ENCODE data around the gene HOXA4. TPM values are rescaled to one million over a fixed set of nuclear protein-coding genes. Genes with fewer than 3 reads are reported as not detected.

HOXA4 gene
- total RNA-seq, 3 donors from 2014 or later: 0.80 to 2.8 (median 2.0) TPM

DNA sequence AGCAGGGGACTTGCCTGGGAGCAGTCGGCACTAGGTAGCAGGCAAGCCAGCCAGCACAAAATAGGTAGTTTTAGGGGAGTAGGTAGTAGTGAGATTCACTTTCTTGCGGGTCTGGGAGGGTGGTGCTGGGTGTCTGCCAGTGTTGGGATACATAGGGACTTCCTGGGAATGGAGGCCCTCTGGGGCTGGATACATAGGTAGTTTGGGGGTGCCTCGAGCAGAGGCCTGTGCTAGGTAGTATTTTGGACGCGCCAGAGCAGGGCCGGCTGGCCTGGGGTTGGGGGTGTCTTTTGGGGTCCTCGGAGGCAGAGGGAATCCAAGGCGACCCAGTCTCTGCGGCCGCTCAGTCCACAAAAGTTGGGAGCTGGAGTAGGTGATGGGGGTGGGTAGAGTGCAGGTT is 23.8 kb upstream of the HOXA4 start:
- peaks cover 5 to 9% of the 10 kb centered on the region in 2 donors for H3K4me1 ChIP-seq
- DNase-seq (ENCODE audit: low spot score in 2 of 2): peak in 1 of 2 donors; percentile 37
- peak overlapping the region; percentile 40 to 96 for H3K27ac ChIP-seq
- TF ChIP-seq POLR2AphosphoS5 (IDR thresholded peaks at IDR 0.05) (no peak), POLR2A (IDR thresholded peaks at IDR 0.05) (no peak)
- TF ChIP-seq, protein P1, sequence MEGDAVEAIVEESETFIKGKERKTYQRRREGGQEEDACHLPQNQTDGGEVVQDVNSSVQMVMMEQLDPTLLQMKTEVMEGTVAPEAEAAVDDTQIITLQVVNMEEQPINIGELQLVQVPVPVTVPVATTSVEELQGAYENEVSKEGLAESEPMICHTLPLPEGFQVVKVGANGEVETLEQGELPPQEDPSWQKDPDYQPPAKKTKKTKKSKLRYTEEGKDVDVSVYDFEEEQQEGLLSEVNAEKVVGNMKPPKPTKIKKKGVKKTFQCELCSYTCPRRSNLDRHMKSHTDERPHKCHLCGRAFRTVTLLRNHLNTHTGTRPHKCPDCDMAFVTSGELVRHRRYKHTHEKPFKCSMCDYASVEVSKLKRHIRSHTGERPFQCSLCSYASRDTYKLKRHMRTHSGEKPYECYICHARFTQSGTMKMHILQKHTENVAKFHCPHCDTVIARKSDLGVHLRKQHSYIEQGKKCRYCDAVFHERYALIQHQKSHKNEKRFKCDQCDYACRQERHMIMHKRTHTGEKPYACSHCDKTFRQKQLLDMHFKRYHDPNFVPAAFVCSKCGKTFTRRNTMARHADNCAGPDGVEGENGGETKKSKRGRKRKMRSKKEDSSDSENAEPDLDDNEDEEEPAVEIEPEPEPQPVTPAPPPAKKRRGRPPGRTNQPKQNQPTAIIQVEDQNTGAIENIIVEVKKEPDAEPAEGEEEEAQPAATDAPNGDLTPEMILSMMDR (IDR thresholded peaks at IDR 0.05): no peak
- H3K4me3 ChIP-seq: peak overlapping the region in 2 of 3 donors; percentile 65 to 93
- H3K27me3 ChIP-seq: peaks cover 7 to 39% of the 10 kb centered on the region in 2 donors
- no peaks in the 10 kb centered on the region for H3K9me3 ChIP-seq
- intact Hi-C loops (cut with DNase I; ENCODE audit: low total_unique reads): loop anchor here (10.0 kb wide), 1 partner anchor 950 kb away; the partner anchor contains the start of genes CBX3 and HNRNPA2B1
- H3K36me3 ChIP-seq: no peaks in the 10 kb centered on the region

DNA sequence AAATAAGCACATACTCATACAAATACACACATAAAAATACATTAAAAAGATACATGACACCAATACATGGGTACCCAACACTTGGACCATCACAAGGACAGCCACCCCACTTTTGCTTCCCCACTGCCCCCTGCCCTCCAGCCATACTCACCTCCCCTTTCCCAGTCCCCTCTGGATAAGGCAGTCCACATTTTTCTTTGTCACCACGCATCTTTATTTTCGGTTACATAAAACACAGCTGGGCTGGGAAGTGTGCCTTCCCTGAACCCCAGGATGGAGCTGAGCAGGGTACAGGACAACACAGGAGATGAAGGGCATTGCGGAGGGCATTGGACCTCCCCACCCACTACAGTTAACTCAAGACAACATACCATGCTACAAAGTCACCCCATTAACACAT is 23.0 kb upstream of the HOXA4 start:
- Histone ChIP-seq H3K27ac (peak overlapping the region; percentile 95 to 96), H3K4me3 (no peak overlapping the region), H3K36me3 (no peaks in the 10 kb centered on the region), H3K9me3 (no peaks in the 10 kb centered on the region), H3K4me1 (peaks cover 5 to 9% of the 10 kb centered on the region in 2 donors), H3K27me3 (peaks cover 7 to 39% of the 10 kb centered on the region in 2 donors)
- intact Hi-C loops (cut with DNase I; ENCODE audit: low total_unique reads): loop anchor here (10.0 kb wide), 1 partner anchor 949 kb away; the partner anchor contains the start of genes CBX3 and HNRNPA2B1
- peak in 1 of 2 donors; percentile 16 for DNase-seq (ENCODE audit: low spot score in 2 of 2)
- no peak for TF ChIP-seq POLR2AphosphoS5 (IDR thresholded peaks at IDR 0.05)

DNA sequence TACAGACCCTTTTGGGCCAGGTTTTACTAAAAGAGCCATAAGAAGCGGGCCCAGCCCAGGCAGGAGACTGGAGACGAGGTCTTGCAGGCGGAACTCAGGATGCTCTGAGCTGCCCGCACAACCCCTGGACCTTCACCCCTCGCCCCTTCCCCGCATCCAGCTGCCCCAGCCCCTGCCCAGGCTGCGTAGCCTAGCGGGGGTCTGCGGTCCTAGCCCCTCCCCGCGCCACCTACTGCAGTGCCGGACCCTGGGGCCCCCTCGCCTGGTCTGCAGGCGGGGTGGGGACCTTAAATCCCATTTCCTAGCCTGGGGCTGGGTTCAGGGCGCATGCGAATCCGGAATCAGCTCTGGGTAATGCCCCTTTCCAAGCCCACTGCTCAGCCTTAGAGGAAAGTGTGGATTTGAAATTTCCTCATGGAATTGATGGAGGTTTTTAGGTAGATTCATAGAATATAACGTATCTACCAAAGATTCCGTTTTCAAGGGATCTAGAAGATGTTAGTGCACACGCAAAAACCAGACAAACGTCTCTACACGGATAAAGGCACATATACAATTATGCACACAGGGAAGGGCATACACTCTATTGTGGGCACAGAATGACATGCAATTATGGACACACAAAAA is 22.4 kb upstream of the HOXA4 start:
- TF ChIP-seq POLR2A (IDR thresholded peaks at IDR 0.05): no peak
- TF ChIP-seq, protein P1 (IDR thresholded peaks at IDR 0.05): no peak
- no peak for TF ChIP-seq POLR2AphosphoS5 (IDR thresholded peaks at IDR 0.05)
- H3K4me3 ChIP-seq: peak overlapping the region; percentile 68 to 80 (median 75)
- peak in 1 of 2 donors; percentile 48 for DNase-seq (ENCODE audit: low spot score in 2 of 2)
- intact Hi-C loops (cut with DNase I; ENCODE audit: low total_unique reads): loop anchor here (10.0 kb wide), 1 partner anchor 948 kb away; the partner anchor contains the start of genes CBX3 and HNRNPA2B1
- H3K27ac ChIP-seq: peak overlapping the region; percentile 95 to 96
- H3K9me3 ChIP-seq: no peaks in the 10 kb centered on the region
- H3K27me3 ChIP-seq: peaks cover 7 to 45% of the 10 kb centered on the region in 2 donors
- no peaks in the 10 kb centered on the region for H3K36me3 ChIP-seq
- H3K4me1 ChIP-seq: peaks cover 5 to 9% of the 10 kb centered on the region in 2 donors

DNA sequence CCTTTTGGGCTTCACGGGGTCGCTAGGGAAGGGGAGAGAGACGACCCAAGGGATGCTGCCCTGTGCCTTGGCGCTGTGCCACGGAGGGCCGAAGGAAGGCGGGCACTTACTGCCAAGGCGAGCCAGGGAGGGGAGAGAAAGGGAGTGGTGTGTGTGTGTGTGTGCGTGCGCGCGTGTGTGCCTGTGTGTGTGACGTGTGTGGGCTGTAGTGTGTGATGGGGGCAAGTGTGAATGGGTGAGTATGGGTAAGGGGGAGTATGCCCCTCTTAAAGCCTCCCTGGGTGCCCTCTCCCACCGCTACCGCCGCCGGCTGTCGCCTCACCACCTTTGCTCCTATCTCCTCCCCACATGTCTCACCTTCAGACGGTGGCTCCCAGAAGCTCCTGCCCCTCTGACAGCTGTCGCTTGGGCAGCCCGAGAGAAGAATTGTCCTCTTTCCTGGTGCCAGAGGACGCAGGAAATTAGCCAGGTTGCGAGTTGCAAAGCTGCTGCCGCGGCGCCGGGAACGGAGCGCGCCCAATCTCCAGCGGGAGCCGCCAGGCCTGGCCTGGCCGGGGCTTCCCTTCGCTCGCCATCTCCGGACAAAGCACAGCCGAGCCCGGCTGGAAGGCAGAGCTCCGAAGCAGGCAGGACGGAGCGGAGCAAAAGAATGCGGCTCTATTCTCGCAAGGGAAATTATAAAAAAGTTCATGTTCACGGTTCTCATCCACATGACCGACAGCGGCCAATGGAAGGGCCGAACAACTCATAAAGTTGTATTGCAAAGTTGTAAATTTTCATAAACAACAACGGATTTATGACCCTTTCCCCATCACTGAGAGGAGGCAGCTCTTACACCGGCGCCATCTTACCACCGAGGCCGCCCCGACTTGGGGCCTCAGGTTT is 21.6 kb upstream of the HOXA4 start, which contains the start of gene HOXA3:
Gene HOXA3, minus strand, starts transcription at position 653 of the 885 bp plus-strand sequence. CDS start 41,943 bp downstream, outside the sequence.
- TF ChIP-seq, protein P1 (IDR thresholded peaks at IDR 0.05): no peak
- TF ChIP-seq POLR2AphosphoS5 (IDR thresholded peaks at IDR 0.05): peak; percentile 36 to 64 (median 50)
- TF ChIP-seq POLR2A (IDR thresholded peaks at IDR 0.05): no peak
- Histone ChIP-seq H3K4me1 (peaks cover 5 to 9% of the 10 kb centered on the region in 2 donors), H3K36me3 (no peaks in the 10 kb centered on the region), H3K27ac (peak within 1 kb of the TSS; percentile 95 to 96), H3K9me3 (no peaks in the 10 kb centered on the region), H3K27me3 (peaks cover 7 to 50% of the 10 kb centered on the region in 2 donors), H3K4me3 (peak within 1 kb of the TSS; percentile 68 to 80 (median 75))
- DNase-seq (ENCODE audit: low spot score in 2 of 2): peak; percentile 53
- intact Hi-C loops (cut with DNase I; ENCODE audit: low total_unique reads): loop anchor here (10.0 kb wide), 1 partner anchor 947 kb away; the partner anchor contains the start of genes CBX3 and HNRNPA2B1

DNA sequence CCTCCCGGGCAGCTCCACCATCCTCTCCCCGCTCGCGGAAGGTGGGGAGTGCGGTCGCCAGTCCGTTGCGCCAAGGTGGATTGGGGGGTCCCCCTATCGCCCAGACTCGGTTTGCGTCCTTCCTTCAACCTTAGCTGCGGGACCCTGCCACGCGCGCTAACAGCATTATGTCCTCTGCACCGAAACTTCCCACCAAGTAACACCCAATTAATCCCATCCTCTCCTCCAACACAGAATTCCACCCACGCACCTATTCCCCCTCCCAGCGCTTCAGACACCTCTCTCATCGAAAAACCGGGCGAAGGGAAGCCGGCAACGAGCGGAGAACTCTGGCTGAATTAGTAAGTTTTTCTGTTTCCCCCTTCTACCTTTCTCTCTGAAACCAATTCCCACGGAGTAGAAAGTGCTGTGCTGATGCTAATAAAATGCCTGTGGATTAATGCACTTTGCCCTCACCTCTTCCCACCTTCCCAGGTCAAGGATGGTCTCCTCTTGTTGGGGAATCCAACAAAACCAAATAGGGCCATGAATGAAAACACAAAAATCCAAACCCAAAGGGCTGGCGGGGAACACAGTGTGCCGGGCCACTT is 20.9 kb upstream of the HOXA4 start:
- Histone ChIP-seq H3K4me1 (peaks cover 5 to 9% of the 10 kb centered on the region in 2 donors), H3K27me3 (peaks cover 7 to 56% of the 10 kb centered on the region in 2 donors), H3K36me3 (no peaks in the 10 kb centered on the region), H3K9me3 (no peaks in the 10 kb centered on the region), H3K27ac (peak overlapping the region; percentile 95 to 96), H3K4me3 (peak overlapping the region; percentile 68 to 80 (median 75))
- peak; percentile 23 to 51 for DNase-seq (ENCODE audit: low spot score in 2 of 2)
- no peak for TF ChIP-seq POLR2AphosphoS5 (IDR thresholded peaks at IDR 0.05)
- TF ChIP-seq, protein P1 (IDR thresholded peaks at IDR 0.05): no peak
- no peak for TF ChIP-seq POLR2A (IDR thresholded peaks at IDR 0.05)
- intact Hi-C loops (cut with DNase I; ENCODE audit: low total_unique reads): loop anchor here (10.0 kb wide), 1 partner anchor 947 kb away; the partner anchor contains the start of genes CBX3 and HNRNPA2B1
